NCI-H2171 (cell line): ENCODE data around the gene GIPC1.
A peak's percentile ranks its signal among the peaks of the same experiment; 100 is the strongest.

Experiments
- DNase-seq: peaks from one replicate; lab custom pipeline; 2025; lab: John Stamatoyannopoulos, UW

Gene GIPC1

DNA sequence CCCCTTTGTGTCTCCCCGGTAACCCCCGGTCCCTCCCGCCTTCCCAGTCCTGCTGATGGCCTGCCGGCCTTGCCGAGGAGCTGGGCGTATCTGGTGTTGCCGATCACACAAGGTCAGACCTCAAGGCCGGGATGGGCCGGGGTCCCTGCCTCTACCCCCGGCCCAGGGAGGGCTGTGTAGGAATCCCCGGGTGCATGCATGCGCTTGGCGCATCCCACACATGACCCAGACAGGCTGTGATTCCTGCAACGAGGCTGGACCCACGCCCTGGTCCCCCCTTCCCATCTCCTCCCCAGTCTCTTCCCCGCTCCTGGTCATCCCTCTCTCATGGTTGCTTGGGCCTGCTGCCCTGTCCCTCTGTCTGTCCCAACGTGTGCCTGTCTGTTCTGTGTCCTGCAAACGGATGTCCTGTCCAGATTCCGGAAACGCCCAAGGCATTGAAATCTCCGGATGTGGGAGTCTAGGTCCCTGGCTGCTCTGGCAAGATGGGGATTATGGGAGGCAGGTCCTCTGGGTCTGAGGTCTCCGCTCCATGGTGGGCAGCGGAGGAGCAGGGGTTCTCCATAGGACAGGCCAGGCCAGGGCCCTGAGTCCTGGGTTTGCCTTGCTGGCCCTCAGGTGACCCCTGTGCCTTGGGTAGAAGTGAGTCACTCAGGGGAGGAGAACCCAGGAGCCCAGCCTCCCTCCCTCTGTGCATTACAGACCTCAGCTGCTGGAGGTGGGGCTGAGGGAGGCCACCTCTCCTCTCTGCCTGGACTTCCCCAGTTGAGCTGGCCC, 61.2 kb downstream of the GIPC1 start:
- no peak for DNase-seq

DNA sequence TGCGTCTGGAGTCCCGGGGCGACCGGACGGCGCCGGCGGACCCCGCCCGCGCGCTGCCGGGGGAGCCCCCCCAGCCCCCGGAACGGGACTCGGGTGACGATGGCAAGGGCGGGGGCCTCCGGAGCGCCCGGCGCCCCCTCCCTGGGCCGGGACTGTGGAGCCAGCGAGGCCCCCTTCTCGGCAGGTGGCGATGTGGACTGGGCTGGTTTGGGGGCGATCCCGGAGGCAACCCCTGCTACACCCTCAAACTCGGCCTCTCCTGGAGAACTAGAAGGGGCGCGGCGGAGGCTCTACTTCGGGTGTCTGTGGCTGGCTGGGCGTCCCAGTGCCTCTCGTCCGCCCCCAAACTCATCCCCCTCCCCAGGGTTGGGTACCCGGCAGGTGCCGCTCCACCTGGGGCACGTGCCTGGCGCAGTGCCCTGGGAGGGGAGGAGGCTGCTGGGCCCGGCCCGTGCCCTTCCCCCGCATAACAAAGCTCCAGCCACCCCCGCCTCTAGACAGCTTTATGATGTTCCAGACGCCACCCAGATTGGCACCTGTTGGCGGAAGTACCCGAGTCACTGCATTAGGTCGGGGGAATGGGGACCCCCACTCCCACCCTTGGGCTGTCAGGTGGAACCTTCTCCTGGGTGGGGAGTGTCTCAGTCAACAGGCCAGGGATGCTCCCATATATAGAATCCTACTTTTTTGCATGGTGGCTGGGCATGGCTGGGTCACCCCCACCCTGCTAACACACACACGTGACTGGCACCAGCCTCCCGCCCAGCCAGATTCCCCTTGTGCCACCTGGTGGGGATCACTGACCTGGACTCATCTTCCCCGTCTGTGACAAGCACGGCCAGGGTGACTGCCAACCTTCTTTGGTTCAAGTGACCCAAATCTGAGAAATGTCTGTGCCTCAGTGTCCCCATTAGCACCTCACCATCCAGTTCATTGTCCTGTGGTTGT, 62.1 kb downstream of the GIPC1 start:
- DNase-seq: peak; percentile 34

DNA sequence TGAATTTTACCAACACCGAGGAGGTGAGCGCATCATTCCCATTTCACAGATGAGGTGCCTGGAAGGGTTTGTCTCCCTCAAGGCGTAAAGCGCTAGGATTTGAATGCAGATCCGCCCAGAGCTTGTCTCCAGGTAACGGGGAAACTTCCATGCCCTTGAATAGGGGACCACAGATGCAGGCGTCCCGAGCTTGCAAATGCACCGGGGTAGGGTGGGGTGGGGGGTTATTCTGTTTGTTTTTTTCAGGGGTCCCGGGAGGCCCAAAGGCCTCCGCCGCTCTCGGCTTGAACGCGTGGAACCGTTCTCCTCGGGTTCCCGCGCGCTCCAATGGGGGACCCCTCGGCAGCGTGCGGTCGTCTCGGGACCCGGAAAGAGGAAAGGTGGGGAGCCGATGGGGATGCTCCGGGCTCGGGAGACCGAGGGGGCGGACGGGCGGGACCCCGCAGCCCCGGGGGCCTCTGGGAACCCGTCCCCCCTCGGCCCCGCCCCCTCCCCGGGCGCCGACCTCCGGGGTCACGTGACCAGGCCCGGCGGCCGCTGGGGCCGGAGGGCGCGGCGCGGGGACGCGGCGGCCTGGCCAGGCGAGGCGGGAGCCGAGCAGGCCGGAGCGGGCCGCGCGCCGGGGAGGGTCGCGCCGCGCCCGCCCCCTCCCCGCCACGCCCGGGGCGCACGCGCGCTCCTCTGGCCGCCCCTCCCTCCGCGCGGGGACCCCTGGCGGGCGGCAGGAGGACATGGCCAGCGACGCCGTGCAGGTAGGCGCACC, 63.0 kb downstream of the GIPC1 start, which contains the start of gene PKN1:
Gene PKN1 (plus strand): TSS at position 516 of the 763 bp plus-strand sequence. CDS start 216 bp downstream, at position 732.
- peak; percentile 64 for DNase-seq

DNA sequence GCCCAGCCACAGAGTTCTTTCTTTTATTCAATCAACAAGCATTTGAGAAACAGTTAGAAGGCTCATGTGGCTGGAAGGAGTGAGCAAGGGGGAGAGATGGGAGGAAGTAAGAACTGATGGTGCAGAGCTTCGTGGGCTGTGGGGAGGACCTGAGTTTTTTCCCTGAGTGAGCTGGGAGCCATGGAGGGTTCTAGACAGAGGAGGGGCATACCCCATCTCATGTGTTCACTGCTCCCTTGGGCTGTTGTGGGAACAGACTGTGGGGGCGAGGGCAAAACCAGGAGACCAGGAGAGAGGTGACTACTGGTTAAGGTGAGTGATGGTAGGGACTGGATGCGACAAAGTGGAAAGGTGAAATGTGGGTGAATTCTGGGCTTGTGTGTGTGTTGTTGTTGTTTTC, 65.2 kb downstream of the GIPC1 start:
- no peak for DNase-seq

DNA sequence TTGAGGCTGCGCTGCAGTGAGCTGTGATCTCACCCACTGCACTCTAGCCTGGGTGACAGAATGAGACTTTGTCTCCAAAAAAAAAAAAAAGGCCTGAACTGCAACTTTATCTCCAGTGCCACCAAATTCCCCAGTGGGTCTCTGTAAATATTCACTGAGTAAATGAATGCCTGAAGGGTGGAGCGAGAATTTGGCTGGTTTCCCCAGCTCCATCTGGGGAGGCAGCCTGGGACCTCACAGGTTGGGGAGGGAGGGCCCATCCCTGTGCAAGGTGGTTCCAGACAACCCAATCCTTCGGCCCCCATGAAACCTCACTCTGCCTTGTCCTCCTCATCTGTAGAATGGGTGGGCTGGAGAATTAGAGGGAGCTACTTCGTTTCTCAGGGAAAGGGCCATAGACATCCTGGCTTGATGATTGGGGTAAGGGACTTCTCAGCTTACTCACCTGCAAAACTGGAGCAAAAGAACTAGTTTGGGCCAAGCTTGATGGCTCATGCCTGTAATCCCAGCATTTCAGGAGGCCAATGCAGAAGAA, 67.0 kb downstream of the GIPC1 start:
- peak; percentile 53 for DNase-seq
